IPS-20b (cell line): ENCODE results near the gene PARP11.

Source experiments
- H3K27ac ChIP-seq: one replicate; pipeline ENCODE4 v1.5.1; 2013; ENCODE audit warnings: low read length
- H3K27me3 ChIP-seq: 2 replicates; pipeline ENCODE4 v1.6.1; 2013; ENCODE audit warnings: mild to moderate bottlenecking, low read length, inconsistent platforms; ENCODE audit not compliant: insufficient read depth
- H3K36me3 ChIP-seq: 2 replicates; pipeline ENCODE4 v1.6.1; 2013; ENCODE audit warnings: low read depth, mild to moderate bottlenecking, inconsistent platforms, low read length, moderate library complexity; ENCODE audit not compliant: insufficient read depth
- H3K4me1 ChIP-seq: 2 replicates; pipeline ENCODE4 v1.6.1; 2013; ENCODE audit warnings: mild to moderate bottlenecking, control low read depth, inconsistent platforms, low read length, moderate library complexity; ENCODE audit not compliant: insufficient read depth
- H3K4me3 ChIP-seq: 2 replicates; pipeline ENCODE4 v1.5.1; 2013; ENCODE audit warnings: mild to moderate bottlenecking, low read length, inconsistent platforms
- H3K9ac ChIP-seq: 2 replicates; pipeline ENCODE4 v1.6.1; 2013; ENCODE audit warnings: low read depth, mild to moderate bottlenecking, inconsistent platforms, low read length, moderate library complexity
- H3K9me3 ChIP-seq: 2 replicates; pipeline ENCODE4 v1.6.1; 2013; ENCODE audit warnings: mild to moderate bottlenecking, low read depth, low read length, inconsistent platforms; ENCODE audit not compliant: insufficient read depth

The PARP11 gene

DNA sequence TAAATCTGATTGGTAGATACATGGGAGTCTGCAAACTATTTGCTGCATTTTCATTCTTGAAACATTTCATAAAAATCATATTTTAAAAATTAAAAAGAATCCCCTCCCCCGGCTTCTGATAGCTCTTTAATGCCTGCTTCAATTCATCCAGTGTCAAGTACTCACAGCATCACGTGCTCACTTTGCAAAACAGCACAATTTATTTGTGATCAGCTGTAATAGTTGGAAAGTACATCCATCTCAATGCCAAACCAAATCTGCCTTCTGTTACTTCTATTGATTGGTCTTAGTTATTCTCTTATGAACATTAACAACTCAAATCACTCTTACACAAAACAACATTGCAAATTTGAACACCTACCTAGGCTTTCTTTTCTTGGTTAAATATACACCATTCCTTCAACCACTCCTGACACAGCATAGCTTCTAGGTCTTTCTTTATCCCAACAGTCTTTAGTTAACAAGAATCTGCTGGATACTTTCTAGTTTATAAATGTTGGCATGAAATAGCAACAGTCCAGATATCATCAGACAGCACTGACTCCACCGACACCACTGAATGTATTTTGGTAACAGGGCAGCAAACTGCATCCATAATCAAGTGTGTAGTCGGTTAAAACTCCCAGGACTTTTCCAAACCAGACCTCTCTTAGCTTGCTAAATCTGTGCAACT is 58.0 kb downstream of the PARP11 start:
- H3K27me3 ChIP-seq: no peaks in the 10 kb centered on the region

DNA sequence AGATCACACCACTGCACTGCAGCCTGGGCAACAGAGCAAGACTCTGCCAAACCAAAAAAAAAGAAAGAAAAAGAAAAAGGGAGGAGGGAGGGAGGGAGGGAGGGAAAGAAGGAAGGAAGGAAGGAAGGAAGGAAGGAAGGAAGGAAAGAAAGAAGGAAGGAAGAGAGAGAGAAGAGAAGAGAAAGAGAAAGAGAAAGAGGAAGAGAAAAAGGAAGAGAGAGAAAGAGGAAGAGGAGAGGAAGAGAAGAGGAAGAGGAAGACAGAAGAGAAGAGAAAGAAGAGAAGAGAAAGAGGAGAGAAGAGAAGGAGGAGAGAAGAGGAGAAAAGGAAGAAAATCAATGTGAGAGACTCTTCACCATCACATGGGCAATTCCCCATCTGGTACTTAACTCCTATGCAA is 62.7 kb downstream of the PARP11 start:
- H3K9ac ChIP-seq: no peak overlapping the region
- H3K36me3 ChIP-seq: 0 out of 2 replicates have a peak, but pooled peaks cover 14% of the 10 kb centered on the region
- no peaks in the 10 kb centered on the region for H3K9me3 ChIP-seq
- no peaks in the 10 kb centered on the region for H3K4me1 ChIP-seq
- H3K27me3 ChIP-seq: no peaks in the 10 kb centered on the region
- no peak overlapping the region for H3K27ac ChIP-seq
- no peak overlapping the region for H3K4me3 ChIP-seq

More for the DNA sequence above, 58.0 kb downstream of the PARP11 start:
- peaks cover 8% of the 10 kb centered on the region; the same call in 1 of the 2 replicates for H3K36me3 ChIP-seq
- H3K4me3 ChIP-seq: no peak overlapping the region
- H3K9me3 ChIP-seq: no peaks in the 10 kb centered on the region
- H3K27ac ChIP-seq: no peak overlapping the region
- H3K4me1 ChIP-seq: no peaks in the 10 kb centered on the region; the same call in 1 of the 2 replicates
- H3K9ac ChIP-seq: no peak overlapping the region

DNA sequence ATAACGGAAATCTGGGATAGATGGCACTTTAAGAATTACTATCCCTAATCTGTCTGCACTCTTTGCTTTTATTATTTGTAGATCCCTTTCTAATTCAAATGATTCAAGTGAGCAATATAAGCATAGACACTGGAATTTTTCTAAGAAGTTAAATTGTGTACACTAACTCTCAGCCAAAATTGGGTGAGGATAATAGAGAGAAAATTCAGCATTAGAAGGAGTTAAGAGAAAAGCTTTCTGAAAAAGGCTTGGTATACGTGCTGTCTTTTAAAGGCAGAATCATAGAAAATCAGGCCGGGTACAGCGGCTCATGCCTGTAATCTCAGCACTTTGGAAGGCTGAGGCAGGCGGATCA is 63.2 kb downstream of the PARP11 start:
- Histone ChIP-seq H3K27ac (no peak overlapping the region), H3K4me1 (no peaks in the 10 kb centered on the region), H3K4me3 (no peak overlapping the region), H3K9me3 (no peaks in the 10 kb centered on the region), H3K27me3 (no peaks in the 10 kb centered on the region), H3K9ac (no peak overlapping the region), H3K36me3 (0 out of 2 replicates have a peak, but pooled peaks cover 14% of the 10 kb centered on the region)

DNA sequence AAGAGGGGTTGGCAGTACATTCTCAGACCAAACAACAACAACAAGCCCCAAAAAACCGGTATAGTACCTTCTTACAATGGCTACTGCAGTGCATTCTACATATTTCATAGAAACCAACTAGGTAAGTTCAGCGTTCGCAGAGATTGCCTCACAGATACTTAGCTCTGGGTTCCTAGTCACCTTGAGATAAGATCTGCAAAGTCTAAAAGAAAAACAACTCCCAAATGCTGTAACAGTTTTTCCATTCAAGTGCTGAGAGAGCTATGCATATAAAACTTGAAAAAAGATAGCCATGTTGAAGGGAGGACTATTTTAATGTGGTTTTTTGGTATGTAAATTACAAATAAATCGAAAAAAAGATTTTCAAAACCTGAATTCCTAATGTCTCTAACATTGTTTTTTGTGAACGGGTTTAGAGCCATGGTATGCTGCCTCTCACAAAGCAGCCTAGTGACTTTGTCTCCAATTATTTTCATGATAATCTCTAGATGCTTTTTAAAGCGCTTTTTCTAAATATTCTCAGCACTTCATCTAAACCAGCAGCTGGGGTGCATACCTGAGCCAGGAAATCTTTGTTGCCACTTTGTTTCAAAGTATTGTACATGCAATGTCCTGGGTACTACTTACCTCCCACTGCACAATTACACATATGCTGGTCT is 63.7 kb downstream of the PARP11 start:
- Histone ChIP-seq H3K9ac (no peak overlapping the region), H3K27me3 (no peaks in the 10 kb centered on the region), H3K4me3 (no peak overlapping the region), H3K9me3 (no peaks in the 10 kb centered on the region), H3K4me1 (no peaks in the 10 kb centered on the region), H3K36me3 (0 out of 2 replicates have a peak, but pooled peaks cover 14% of the 10 kb centered on the region), H3K27ac (no peak overlapping the region)

DNA sequence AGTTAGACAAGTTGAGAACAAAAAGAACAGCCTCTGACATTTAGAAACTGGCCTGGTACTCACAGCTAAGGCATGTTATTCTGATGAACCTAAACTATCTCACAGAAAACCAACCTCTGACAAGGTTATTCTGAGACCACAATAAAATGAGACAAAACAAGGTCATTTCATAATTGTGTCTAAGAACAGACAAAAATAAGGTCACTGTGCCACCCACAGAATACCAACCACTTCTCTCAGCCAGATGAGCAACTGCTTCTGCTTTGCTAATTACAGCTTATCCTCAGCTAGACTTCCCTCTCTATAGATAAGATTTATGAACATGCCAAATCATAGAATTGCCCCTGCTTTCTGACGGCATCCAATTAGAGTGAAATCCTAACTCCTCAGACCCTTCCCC is 68.1 kb downstream of the PARP11 start:
- Histone ChIP-seq H3K9me3 (no peaks in the 10 kb centered on the region), H3K9ac (no peak overlapping the region), H3K27me3 (no peaks in the 10 kb centered on the region), H3K4me3 (no peak overlapping the region), H3K27ac (no peak overlapping the region), H3K4me1 (no peaks in the 10 kb centered on the region), H3K36me3 (0 out of 2 replicates have a peak, but pooled peaks cover 6% of the 10 kb centered on the region)

DNA sequence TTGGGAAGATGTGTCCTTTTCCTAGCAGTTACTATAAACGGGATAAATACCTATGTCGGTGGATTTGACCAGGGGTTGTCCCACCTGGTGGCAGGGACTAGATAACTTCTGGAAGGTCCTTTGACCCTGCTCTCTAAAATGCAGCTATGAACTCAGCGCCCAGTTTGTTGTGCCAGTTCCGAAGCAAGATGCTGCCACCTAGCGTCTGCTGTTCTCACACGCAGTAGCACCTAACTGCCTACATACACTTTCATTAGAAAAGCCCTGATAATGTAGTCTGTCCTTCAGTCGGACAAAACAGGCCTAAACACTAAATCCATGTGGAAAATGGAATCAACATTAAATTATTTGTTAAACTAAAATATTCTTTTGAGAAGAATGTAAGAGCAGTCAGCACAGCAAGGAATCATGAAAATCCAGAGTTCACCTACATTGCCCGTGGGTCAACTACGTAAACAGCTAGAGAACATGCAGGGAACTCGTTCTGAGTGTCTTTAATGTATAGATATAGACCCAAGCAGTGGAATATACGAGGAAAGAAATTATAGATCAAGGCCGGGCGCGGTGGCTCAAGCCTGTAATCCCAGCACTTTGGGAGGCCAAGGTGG is 69.2 kb downstream of the PARP11 start:
- Histone ChIP-seq H3K4me3 (no peak overlapping the region), H3K27ac (no peak overlapping the region), H3K36me3 (0 out of 2 replicates have a peak, but pooled peaks cover 6% of the 10 kb centered on the region), H3K4me1 (no peaks in the 10 kb centered on the region), H3K9ac (no peak overlapping the region), H3K27me3 (no peaks in the 10 kb centered on the region), H3K9me3 (no peaks in the 10 kb centered on the region)

DNA sequence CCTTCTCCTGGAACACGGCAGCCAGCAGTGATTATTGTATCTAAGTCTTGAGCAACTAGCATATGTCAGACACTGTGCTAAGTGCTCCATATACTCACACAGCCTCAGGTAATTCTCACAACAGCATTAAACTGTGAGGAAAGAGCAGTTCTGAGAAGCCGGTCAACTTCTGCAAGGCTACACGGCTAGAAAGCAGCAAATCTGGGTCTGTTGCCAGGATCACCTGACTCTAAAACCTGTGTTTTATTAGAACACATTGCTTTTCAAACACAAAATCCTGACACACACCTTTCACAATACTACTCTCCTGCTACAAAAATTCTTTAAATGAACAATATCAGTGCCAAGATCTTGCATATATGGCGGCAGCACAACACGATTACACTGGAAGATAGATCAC is 70.5 kb downstream of the PARP11 start:
- Histone ChIP-seq H3K36me3 (0 out of 2 replicates have a peak, but pooled peaks cover 6% of the 10 kb centered on the region), H3K9ac (no peak overlapping the region), H3K9me3 (no peaks in the 10 kb centered on the region), H3K4me3 (no peak overlapping the region), H3K27ac (no peak overlapping the region), H3K27me3 (no peaks in the 10 kb centered on the region), H3K4me1 (peaks cover 4% of the 10 kb centered on the region; the same call in 1 of the 2 replicates)

DNA sequence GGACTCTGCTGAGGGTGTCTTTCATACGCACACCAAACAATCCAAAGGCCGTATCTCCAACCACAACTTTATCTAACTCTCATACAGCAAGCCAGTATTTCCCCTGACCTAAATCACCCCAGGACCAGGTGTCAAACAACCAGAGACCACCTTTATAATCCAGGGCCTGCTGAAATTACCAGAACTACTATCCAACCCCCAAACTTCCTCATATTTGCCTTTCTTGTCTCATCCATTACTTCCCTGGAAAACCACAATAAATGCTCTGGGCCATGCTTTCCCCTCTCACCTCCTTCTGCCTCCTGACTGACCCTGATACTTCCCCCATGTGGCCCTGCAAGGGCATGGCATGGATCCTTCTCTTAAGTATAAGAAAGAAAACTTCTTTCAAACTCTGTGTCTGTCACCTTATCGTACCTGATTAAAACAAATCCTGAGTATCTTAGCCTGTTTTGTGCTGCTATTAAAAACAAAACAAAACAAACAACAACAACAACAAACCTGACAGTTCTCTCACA is 75.6 kb downstream of the PARP11 start:
- no peak overlapping the region for H3K27ac ChIP-seq
- no peak overlapping the region for H3K4me3 ChIP-seq
- no peaks in the 10 kb centered on the region for H3K27me3 ChIP-seq
- H3K9ac ChIP-seq: no peak overlapping the region
- H3K36me3 ChIP-seq: no peaks in the 10 kb centered on the region
- peaks cover 6% of the 10 kb centered on the region; the same call in 1 of the 2 replicates for H3K4me1 ChIP-seq
- H3K9me3 ChIP-seq: no peaks in the 10 kb centered on the region

DNA sequence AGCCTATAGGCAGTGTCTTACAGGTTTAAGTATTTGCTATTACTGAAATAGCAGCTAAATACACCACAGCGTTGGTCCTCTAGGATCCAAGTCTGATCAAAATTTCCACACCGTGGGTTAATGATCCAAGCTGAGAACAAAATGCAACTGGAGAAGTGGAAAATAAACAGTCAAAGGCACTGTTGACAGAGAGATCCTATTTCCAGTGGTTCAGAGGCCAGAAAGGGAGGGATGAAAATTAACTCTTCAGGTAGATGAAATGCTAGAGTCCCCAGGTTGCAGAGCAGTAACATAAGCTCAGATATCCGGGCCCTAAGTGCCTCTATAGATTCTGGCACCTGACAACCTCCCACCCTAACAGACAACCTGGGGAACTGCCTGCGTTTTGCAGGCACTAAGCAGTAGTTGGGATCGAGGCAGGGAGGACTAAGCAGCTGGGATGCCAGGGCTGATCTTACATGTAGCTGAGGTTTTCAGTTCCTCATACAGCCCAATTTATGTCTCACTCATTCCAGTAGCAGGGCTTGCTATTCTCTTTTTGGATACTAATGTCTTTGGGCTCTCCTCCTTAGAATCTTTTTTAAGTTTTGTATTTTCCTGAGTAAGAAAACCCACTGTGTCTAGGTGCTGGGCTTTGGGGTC is 77.6 kb downstream of the PARP11 start:
- Histone ChIP-seq H3K27ac (no peak overlapping the region), H3K27me3 (no peaks in the 10 kb centered on the region), H3K4me3 (no peak overlapping the region), H3K9ac (no peak overlapping the region), H3K36me3 (no peaks in the 10 kb centered on the region), H3K9me3 (no peaks in the 10 kb centered on the region), H3K4me1 (peaks cover 7% of the 10 kb centered on the region; the same call in 1 of the 2 replicates)

DNA sequence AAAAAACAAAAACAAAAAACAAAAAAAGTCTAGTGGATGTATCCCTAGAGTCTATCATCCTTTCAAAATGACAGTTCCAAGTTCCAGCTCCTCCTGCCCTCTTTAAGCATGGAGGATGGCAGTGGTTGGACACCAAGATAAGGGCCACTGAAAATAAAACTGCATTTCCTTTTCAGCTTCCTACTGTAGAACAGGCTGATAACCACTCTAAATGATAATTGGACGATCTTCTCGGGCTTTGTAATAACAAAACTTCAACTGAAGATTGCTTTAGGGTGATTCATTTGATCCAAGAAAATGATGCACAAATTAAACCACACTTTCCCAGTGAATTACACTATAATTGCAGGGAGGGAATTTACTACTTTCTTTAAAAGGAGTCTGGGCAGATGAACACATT is 78.1 kb downstream of the PARP11 start:
- no peaks in the 10 kb centered on the region for H3K9me3 ChIP-seq
- H3K27ac ChIP-seq: no peak overlapping the region
- H3K9ac ChIP-seq: no peak overlapping the region
- no peak overlapping the region for H3K4me3 ChIP-seq
- no peaks in the 10 kb centered on the region for H3K36me3 ChIP-seq
- no peaks in the 10 kb centered on the region for H3K27me3 ChIP-seq
- peaks cover 10% of the 10 kb centered on the region; the same call in 1 of the 2 replicates for H3K4me1 ChIP-seq

DNA sequence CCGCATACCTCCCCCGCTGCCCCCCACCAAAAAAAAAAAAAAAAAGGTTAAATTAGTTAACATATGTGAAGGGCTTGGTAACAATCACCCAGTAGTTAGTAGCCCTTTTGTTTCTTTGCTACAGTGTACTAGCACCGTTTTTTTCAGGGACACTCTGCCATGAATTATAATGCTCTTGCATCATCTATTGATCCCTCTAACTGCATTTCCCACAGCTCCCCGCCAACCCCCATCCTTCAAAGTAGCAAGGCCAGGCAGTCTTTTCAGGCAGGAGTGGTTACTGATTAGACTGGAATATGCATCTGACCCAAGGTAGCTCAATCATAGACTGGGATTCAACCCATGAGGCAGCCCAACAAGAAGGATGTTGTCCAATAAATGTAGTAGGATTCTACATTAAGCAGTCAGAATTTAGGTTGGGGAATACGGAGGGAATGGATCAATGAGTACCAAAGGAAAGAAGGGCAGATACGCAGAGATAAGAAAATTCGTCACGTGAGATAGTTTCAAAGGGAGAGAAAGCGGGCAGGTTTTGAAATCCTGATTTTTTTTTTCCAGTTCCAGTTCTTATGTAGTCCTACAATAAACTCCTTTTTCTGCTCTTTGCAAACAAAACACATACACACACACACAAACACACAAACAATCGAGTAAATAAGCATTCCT is 80.4 kb downstream of the PARP11 start:
- Histone ChIP-seq H3K36me3 (no peaks in the 10 kb centered on the region), H3K4me1 (peaks cover 11% of the 10 kb centered on the region; the same call in 1 of the 2 replicates), H3K27me3 (no peaks in the 10 kb centered on the region), H3K27ac (no peak overlapping the region), H3K9me3 (no peaks in the 10 kb centered on the region), H3K4me3 (no peak overlapping the region), H3K9ac (no peak overlapping the region)
